NAMALWA (cell line): ENCODE results near the gene HBS1L.
"Not testable (repeated sequence)": the region's sequence is repeated elsewhere in the genome, so short reads cannot be mapped to it uniquely, and the experiment has no call there.

Source experiments
- DNase-seq: peaks from one replicate; pipeline ENCODE4 v3.0.0-alpha.2; 2015; ENCODE audit warnings: low spot score

The HBS1L gene

GRCh38 chr6:135073756-135074393 lies 19.3 kb upstream of the HBS1L start:
- no peak for DNase-seq

GRCh38 chr6:135073217-135073616 lies 18.6 kb upstream of the HBS1L start:
- no peak for DNase-seq

GRCh38 chr6:135072753-135073152 lies 18.1 kb upstream of the HBS1L start:
- no peak for DNase-seq

- DNase-seq, result no peak
Measured at GRCh38 chr6:135071541-135071940, 16.9 kb upstream of the HBS1L start.

GRCh38 chr6:135067911-135068310 lies 13.3 kb upstream of the HBS1L start:
- no peak for DNase-seq

GRCh38 chr6:135066806-135067205 lies 12.2 kb upstream of the HBS1L start:
- no peak for DNase-seq

GRCh38 chr6:135066397-135066796 lies 11.8 kb upstream of the HBS1L start:
- DNase-seq, result no peak

GRCh38 chr6:135064586-135064985 lies 10.0 kb upstream of the HBS1L start:
- DNase-seq, result no peak

- DNase-seq, result no peak
Measured at GRCh38 chr6:135063926-135064325, 9.3 kb upstream of the HBS1L start.

GRCh38 chr6:135062735-135063134 lies 8.1 kb upstream of the HBS1L start:
- DNase-seq, result peak; percentile 53

GRCh38 chr6:135060076-135060475 lies 5.5 kb upstream of the HBS1L start:
- no peak for DNase-seq

- not testable (repeated sequence) for DNase-seq
Measured at GRCh38 chr6:135058299-135058698, 3.7 kb upstream of the HBS1L start.

- DNase-seq, result no peak
Measured at GRCh38 chr6:135056632-135057031, 2.0 kb upstream of the HBS1L start.

GRCh38 chr6:135054226-135054568 lies 425 bp downstream of the HBS1L start:
- peak; percentile 55 for DNase-seq

- peak; percentile 18 for DNase-seq
Measured at GRCh38 chr6:135053406-135053805, 1.2 kb downstream of the HBS1L start.

GRCh38 chr6:135052939-135053338 lies 1.7 kb downstream of the HBS1L start:
- peak; percentile 20 for DNase-seq

GRCh38 chr6:135048915-135049314 lies 5.7 kb downstream of the HBS1L start:
- DNase-seq, result no peak

- no peak for DNase-seq
Measured at GRCh38 chr6:135047336-135047735, 7.3 kb downstream of the HBS1L start.

GRCh38 chr6:135046912-135047311 lies 7.7 kb downstream of the HBS1L start:
- DNase-seq, result no peak

- DNase-seq, result peak; percentile 47
Measured at GRCh38 chr6:135044639-135045038, 10.0 kb downstream of the HBS1L start.

- DNase-seq, result no peak
Measured at GRCh38 chr6:135043846-135044245, 10.8 kb downstream of the HBS1L start.

- no peak for DNase-seq
Measured at GRCh38 chr6:135043364-135043763, 11.3 kb downstream of the HBS1L start.

GRCh38 chr6:135038335-135038734 lies 16.3 kb downstream of the HBS1L start:
- DNase-seq, result no peak

- DNase-seq, result no peak
Measured at GRCh38 chr6:135037541-135037940, 17.1 kb downstream of the HBS1L start.
